GM12891 (cell line): Measurements from ENCODE around the gene EHD4.
A peak's percentile ranks its signal among the peaks of the same experiment; 100 is the strongest.

ENCODE experiments used
- POLR2A ChIP-seq: IDR thresholded peaks from 2 replicates; pipeline ENCODE4 v1.6.1; 2011; ENCODE audit warnings: low read depth, low read length, control low read depth
- POLR2AphosphoS5 ChIP-seq: IDR thresholded peaks from 2 replicates; pipeline ENCODE4 v1.6.1; 2011; ENCODE audit warnings: low read depth, low read length, control low read depth
- SPI1 ChIP-seq: IDR thresholded peaks from 2 replicates; pipeline ENCODE4 v1.6.1; 2011; ENCODE audit warnings: low read depth, low read length, control low read depth
- TAF1 ChIP-seq: IDR thresholded peaks from 2 replicates; pipeline ENCODE4 v1.6.1; 2011; ENCODE audit warnings: low read depth, low read length, control low read depth

DNA sequence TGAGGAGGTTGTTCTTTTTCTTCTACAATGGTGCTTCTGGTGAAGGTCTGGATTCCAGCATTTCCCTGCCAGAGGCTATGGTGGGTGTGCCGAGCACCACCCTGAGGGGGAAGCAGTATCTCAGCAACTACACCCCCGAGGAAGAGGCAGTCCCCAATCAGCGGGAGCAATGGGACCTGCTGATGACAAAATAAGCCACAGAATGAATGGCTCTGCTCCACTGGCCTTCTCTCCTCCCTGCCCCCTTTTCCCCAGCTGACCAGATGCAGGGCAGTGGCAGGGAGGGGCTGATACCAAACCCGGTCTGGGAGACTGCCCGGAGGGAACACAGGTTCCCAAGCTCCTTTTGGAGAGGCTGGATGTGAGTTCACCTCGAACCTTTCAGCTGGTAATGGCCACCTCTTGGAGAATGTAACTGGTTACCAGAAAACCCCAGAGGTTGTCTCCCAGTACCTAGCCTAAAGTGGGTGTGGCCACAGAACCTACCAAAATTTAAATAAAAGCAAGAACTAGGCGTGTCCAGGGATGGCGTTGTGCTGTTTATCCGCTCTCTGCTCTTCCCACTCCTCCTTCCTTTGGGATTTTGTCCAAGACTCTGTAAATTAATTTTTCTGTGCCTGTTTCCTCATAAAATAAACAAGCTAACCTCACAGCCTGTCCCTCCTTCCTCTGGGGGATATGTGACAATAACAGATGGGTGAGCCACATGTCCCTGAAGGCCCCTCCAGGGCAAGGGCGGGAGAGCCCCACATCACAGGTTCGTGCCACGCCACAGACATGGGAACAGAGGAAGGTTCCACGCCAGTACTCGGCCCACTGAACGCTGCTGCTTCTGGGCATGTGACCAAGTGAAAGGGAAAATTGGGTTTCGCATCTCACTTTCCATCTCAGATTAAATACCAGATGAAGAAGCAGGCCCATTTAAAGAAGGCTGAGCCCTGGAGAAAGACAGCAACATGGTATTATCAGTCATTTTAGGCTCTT, 43.4 kb downstream of the EHD4 start:
- no peak; the same call in 1 of the 2 replicates for TF ChIP-seq POLR2A
- TF ChIP-seq POLR2AphosphoS5 = 0 out of 2 replicates have a peak, but pooled peaks have one; percentile 16
- no peak for TF ChIP-seq TAF1
- TF ChIP-seq SPI1 = no peak
